GM23248 (cell line): Measurements from ENCODE around the gene SOBP. TPM values are rescaled to one million over a fixed set of nuclear protein-coding genes. Genes with fewer than 3 reads are reported as not detected.

Source experiments
- DNase-seq: peaks from one replicate; pipeline ENCODE4 v3.0.0-alpha.2; 2015
- H2AFZ ChIP-seq: fragments of 200-600 bp; sonication (generic); 2 replicates; pipeline ENCODE4 v1.6.1; 2016; ENCODE audit warnings: antibody characterized with exemption
- H3F3A ChIP-seq: fragments of 200-600 bp; sonication (generic); 2 replicates; pipeline ENCODE4 v1.6.1; 2016; ENCODE audit warnings: mild to moderate bottlenecking, antibody characterized with exemption, mixed run types; ENCODE audit not compliant: insufficient read depth
- H3K27ac ChIP-seq: fragments of 200-600 bp; sonication (generic); 2 replicates; pipeline ENCODE4 v1.5.1; 2016; ENCODE audit warnings: mild to moderate bottlenecking
- H3K27me3 ChIP-seq: fragments of 200-600 bp; sonication (generic); replicated peaks from 2 replicates; pipeline ENCODE4 v1.6.1; 2016; ENCODE audit warnings: mild to moderate bottlenecking; ENCODE audit not compliant: insufficient read depth
- H3K36me3 ChIP-seq: fragments of 200-600 bp; sonication (generic); 2 replicates; pipeline ENCODE4 v1.6.1; 2016; ENCODE audit warnings: low read depth, mild to moderate bottlenecking
- H3K4me1 ChIP-seq: fragments of 200-600 bp; sonication (generic); 2 replicates; pipeline ENCODE4 v1.6.1; 2016; ENCODE audit warnings: mild to moderate bottlenecking; ENCODE audit not compliant: insufficient read depth
- H3K4me2 ChIP-seq: fragments of 200-600 bp; sonication (generic); one replicate; pipeline ENCODE4 v1.6.1; 2016; ENCODE audit warnings: mild to moderate bottlenecking; ENCODE audit not compliant: unreplicated experiment
- H3K4me3 ChIP-seq: fragments of 200-600 bp; sonication (generic); 2 replicates; pipeline ENCODE4 v1.5.1; 2016; ENCODE audit warnings: mild to moderate bottlenecking
- H3K79me2 ChIP-seq: fragments of 200-600 bp; sonication (generic); 2 replicates; pipeline ENCODE4 v1.6.1; 2016; ENCODE audit warnings: mild to moderate bottlenecking; ENCODE audit not compliant: insufficient read depth
- H3K9ac ChIP-seq: fragments of 200-600 bp; sonication (generic); 2 replicates; pipeline ENCODE4 v1.6.1; 2016; ENCODE audit warnings: mild to moderate bottlenecking
- H3K9me2 ChIP-seq: fragments of 200-600 bp; sonication (generic); 2 replicates; pipeline ENCODE4 v1.6.1; 2016; ENCODE audit warnings: mixed run types, mild to moderate bottlenecking, moderate library complexity; ENCODE audit not compliant: insufficient read depth
- H3K9me3 ChIP-seq: fragments of 200-600 bp; sonication (generic); one replicate; pipeline ENCODE4 v1.6.1; 2017; ENCODE audit warnings: low read depth
- H4K20me1 ChIP-seq: fragments of 200-600 bp; sonication (generic); 2 replicates; pipeline ENCODE4 v1.6.0; 2016; ENCODE audit not compliant: insufficient read depth
- EZH2 ChIP-seq: fragments of 200-600 bp; sonication (generic); IDR thresholded peaks from 2 replicates; pipeline ENCODE4 v1.6.1; 2018; ENCODE audit warnings: antibody characterized with exemption, mild to moderate bottlenecking; ENCODE audit not compliant: insufficient read depth, poor library complexity, severe bottlenecking
- EZH2phosphoT487 ChIP-seq: fragments of 200-600 bp; sonication (generic); IDR thresholded peaks from 2 replicates; pipeline ENCODE4 v1.6.1; 2018; ENCODE audit warnings: antibody characterized with exemption, moderate library complexity, mild to moderate bottlenecking, low read depth; ENCODE audit not compliant: insufficient read depth
- WGBS, 2 experiments: methylation state at CpG; one replicate each; pipeline ENCODE4 v1.1.6; 2015 to 2017; ENCODE audit warnings: low lambda C conversion rate in 2 of 2, low coverage in 1 of 2; ENCODE audit errors: missing lambda C conversion rate in 2 of 2; 5-methylcytosine and 5-hydroxymethylcytosine counted together
- in situ Hi-C: fragments of 300-500 bp; cut with MboI; formaldehyde crosslinking; loops from 2 replicates; pipeline ENCODE4 v1.15.0; 2020
- polyA plus RNA-seq: library from polyadenylated mRNA; unstranded; fragments of >200 nt; fragmentation: Nextera tagmentation; extraction: Ambion mirVana; gene quantifications from 2 replicates; pipeline ENCODE4 v1.2.1, GENCODE V29; 2016
- total RNA-seq: library from RNA; depleted of rRNA; stranded (reverse); fragments of >200 nt; shearing (Covaris generic); gene quantifications from 2 replicates; pipeline ENCODE4 v1.2.3, GENCODE V29; 2014; rRNA removed

SOBP gene, protein sequence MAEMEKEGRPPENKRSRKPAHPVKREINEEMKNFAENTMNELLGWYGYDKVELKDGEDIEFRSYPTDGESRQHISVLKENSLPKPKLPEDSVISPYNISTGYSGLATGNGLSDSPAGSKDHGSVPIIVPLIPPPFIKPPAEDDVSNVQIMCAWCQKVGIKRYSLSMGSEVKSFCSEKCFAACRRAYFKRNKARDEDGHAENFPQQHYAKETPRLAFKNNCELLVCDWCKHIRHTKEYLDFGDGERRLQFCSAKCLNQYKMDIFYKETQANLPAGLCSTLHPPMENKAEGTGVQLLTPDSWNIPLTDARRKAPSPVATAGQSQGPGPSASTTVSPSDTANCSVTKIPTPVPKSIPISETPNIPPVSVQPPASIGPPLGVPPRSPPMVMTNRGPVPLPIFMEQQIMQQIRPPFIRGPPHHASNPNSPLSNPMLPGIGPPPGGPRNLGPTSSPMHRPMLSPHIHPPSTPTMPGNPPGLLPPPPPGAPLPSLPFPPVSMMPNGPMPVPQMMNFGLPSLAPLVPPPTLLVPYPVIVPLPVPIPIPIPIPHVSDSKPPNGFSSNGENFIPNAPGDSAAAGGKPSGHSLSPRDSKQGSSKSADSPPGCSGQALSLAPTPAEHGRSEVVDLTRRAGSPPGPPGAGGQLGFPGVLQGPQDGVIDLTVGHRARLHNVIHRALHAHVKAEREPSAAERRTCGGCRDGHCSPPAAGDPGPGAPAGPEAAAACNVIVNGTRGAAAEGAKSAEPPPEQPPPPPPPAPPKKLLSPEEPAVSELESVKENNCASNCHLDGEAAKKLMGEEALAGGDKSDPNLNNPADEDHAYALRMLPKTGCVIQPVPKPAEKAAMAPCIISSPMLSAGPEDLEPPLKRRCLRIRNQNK
- total RNA-seq = 0.97 and 1.9 TPM in 2 replicates
- 0.38 and 0.39 TPM in 2 replicates for polyA plus RNA-seq

DNA sequence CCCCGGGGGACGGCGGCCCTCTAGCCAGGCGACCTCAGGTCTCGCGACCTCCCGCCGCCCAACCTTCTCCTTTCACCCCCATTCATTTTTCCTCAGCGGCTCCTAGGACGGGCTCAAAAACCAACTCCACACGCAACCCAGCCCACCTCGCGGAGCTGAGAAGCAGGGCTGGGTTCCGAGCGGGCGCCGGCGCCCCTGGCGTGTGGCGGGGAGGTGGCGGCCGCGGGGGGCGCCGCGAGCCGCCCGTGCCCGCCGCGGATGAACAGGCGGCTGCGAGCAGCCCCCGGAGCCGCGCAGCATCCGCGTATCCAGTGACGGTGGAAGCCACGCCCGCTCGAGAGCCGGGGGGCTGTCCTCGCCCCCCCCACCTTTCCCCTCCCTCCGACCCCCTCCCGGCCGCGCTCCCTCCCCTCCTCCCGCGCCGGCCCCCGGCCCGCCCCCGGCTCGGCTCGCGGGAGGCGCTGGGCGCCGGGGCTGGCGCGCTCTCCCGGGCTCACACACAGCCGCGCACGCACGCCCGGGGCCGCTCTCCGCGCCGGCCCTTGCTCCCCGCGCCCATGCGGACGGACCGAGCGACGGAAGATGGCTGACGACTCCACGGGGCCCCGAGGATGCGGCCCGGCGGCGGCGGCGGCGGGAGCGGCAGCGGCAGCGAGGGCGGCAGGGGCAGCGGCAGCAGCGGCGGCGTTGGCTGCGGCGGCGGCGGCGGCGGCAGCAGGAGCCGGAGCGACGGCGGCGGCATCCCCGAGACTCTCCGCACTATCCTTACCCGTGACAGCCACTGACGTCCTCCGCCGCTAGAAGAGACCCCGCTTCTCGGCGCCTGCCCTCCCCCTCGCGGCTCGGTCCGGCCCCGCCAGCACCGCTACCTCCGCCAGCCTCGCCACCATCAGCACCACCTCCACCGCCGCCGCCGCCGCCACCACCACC is at the start of gene SOBP:
TSS of gene SOBP (plus strand) at position 482 of the 930 bp plus-strand sequence. CDS start 500 bp downstream, outside the sequence.
- peaks cover 19% of the 10 kb centered on the region for H3F3A ChIP-seq
- no peaks in the 10 kb centered on the region; the same call in 1 of the 2 replicates for H3K27me3 ChIP-seq
- in situ Hi-C loops = no loop called here
- peak within 1 kb of the TSS; percentile 60 for H3K9ac ChIP-seq
- H3K27ac ChIP-seq = no peak within 1 kb of the TSS
- peak; percentile 68 for DNase-seq
- H3K4me3 ChIP-seq = peak within 1 kb of the TSS; percentile 82
- peaks cover 21% of the 10 kb centered on the region for H3K4me1 ChIP-seq
- no peaks in the 10 kb centered on the region for H4K20me1 ChIP-seq
- H2AFZ ChIP-seq = peak within 1 kb of the TSS; percentile 94
- H3K9me2 ChIP-seq = no peaks in the 10 kb centered on the region
- H3K9me3 ChIP-seq = no peaks in the 10 kb centered on the region
- TF ChIP-seq EZH2 (no peak), EZH2phosphoT487 (no peak)
- H3K4me2 ChIP-seq = peak within 1 kb of the TSS; percentile 97
- WGBS, 2 experiments = 1 to 2% methylated on average over 64 to 102 of the region's 130 CpGs
- no peaks in the 10 kb centered on the region; the same call in 1 of the 2 replicates for H3K79me2 ChIP-seq
- H3K36me3 ChIP-seq = no peaks in the 10 kb centered on the region

DNA sequence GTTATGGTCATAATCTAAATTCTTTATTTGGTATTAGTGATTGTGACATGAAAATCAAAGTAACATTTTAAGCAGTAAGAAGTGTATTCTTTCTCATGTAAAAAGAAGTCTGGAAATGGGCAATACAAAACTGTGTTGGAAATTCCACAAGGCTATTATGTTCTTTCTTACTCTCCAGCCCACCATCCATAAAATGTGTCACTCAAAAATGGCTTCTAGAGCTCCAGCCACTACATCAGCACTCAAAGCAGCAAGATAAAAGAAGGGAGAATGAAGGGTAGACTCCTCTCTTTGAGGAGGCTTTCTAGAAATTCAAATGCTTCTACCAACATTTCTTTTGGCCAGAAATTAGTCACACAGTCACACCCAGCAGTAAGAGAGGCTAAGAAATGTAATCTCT is 49.0 kb upstream of the SOBP start:
- H2AFZ ChIP-seq = no peak overlapping the region

DNA sequence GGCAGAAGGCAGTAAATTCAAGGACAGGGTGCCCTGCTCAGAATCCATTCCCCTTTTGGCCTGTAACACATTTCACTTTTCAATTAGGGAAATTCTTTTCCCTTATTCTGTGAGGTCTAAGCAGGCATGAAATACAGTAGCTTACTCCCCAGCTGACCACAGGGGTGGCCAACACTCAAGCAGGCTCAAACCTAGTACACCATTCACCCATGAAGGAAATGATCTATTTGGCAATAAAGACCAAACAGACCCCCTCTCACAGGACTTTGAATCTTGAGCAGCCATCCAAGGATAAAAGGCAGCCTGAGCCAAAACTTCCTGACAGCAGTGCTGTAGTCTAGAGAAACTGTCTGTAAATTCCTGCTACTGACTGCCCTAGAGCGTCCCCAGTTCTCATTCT is 48.2 kb upstream of the SOBP start:
- Histone ChIP-seq H3K27ac (no peak overlapping the region), H3K4me1 (peaks cover 30% of the 10 kb centered on the region), H3K9me3 (no peaks in the 10 kb centered on the region), H3K9ac (no peak overlapping the region), H4K20me1 (no peaks in the 10 kb centered on the region), H3K4me3 (no peak overlapping the region), H3K79me2 (peaks cover 76% of the 10 kb centered on the region), H3K36me3 (no peaks in the 10 kb centered on the region), H3K27me3 (no peaks in the 10 kb centered on the region), H3K9me2 (no peaks in the 10 kb centered on the region), H3K4me2 (no peak overlapping the region), H3F3A (peaks cover 25% of the 10 kb centered on the region), H2AFZ (no peak overlapping the region)
- WGBS, 2 experiments = 97 to 100% methylated on average over 1 of the region's 1 CpG
- no peak for DNase-seq
- no peak for TF ChIP-seq EZH2phosphoT487
- no peak for TF ChIP-seq EZH2
- in situ Hi-C loops = no loop called here

More for the DNA sequence above, 49.0 kb upstream of the SOBP start:
- Histone ChIP-seq H3K4me2 (no peak overlapping the region), H3F3A (peaks cover 27% of the 10 kb centered on the region), H3K9me2 (no peaks in the 10 kb centered on the region), H4K20me1 (no peaks in the 10 kb centered on the region), H3K9ac (no peak overlapping the region), H3K27ac (no peak overlapping the region), H3K9me3 (no peaks in the 10 kb centered on the region), H3K79me2 (peaks cover 72% of the 10 kb centered on the region), H3K4me3 (no peak overlapping the region), H3K36me3 (no peaks in the 10 kb centered on the region), H3K4me1 (peaks cover 37% of the 10 kb centered on the region), H3K27me3 (no peaks in the 10 kb centered on the region)
- in situ Hi-C loops = no loop called here
- no peak for TF ChIP-seq EZH2phosphoT487
- TF ChIP-seq EZH2 = no peak
- DNase-seq = no peak
